GM18520 (cell line): ENCODE measurements around the gene HDC.
A peak's percentile ranks its signal among the peaks of the same experiment; 100 is the strongest.

ENCODE experiments used
- ATAC-seq: cut with Tn5 transposase; IDR thresholded peaks from one replicate; pipeline ENCODE4 v1.9.1; 2021; ENCODE audit not compliant: unreplicated experiment

Gene HDC

GRCh38 chr15:50265620-50266019, at the start of gene HDC:
Gene HDC, minus strand, starts transcription at chr15:50265726. Its CDS starts 103 bp downstream, at chr15:50265623.
- ATAC-seq: no peak

DNA sequence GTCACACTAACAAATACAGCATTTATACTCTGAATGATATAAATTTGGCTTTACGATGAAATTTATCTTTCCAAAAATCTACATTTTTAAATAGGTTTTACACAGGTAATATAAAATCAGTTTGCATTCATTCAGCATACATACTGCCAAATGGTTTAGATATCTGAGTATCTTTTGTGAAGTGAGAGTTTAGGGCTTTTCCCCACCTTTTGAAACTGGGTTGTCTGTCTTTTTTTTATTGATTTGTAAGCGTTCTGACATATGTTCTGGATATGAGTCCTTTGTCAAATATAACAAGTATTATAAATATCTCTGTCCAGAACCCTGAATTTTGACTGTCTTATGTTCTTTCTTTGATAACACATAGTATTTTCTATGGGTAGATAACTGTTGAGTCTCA, 47.1 kb upstream of the HDC start:
- ATAC-seq: no peak

- no peak for ATAC-seq
These were observed 42.3 kb upstream of the HDC start for GRCh38 chr15:50307799-50308198.

DNA sequence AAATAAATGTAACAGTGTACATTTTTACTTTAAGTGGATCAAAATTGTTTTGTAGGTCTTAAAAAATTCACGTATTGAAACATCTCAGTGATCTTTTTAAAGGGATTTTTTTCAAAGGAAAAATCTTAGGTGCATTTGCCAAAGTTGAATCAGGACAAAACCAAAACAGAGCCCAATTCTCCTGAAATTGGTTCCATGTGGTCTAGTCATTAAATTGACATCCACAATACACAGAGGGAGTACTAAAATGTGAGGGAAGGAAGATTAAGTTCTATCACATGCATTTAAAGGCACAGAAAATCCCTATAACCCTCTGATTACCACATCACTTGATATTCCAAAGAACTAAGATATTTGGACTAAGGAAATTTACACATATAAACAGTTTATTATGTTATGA, 39.3 kb upstream of the HDC start:
- ATAC-seq: no peak

- no peak for ATAC-seq
These were observed 37.1 kb upstream of the HDC start for GRCh38 chr15:50302581-50302980.

DNA sequence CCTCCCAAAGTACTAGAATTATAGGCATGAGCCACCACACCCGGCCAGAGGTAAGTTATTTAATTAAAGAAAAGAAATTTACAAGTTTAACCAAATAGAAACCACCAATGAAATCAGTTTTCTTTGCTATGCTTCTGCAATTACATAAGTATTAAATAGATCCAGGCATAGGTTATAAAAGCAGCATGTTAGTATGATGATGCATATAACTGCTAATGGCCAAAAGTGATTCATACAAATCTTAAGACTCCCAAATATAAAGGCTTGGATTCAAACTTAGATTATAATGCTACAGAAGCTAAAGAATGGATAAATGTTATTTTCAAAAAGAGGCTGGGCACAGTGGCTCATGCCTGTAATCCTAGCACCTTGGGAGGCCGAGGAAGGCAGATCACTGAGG, 32.8 kb upstream of the HDC start:
- ATAC-seq: no peak

GRCh38 chr15:50295966-50296365, 30.4 kb upstream of the HDC start:
- ATAC-seq: no peak

GRCh38 chr15:50289749-50290148, 24.2 kb upstream of the HDC start:
- no peak for ATAC-seq

- no peak for ATAC-seq
These were observed 22.0 kb upstream of the HDC start for GRCh38 chr15:50287324-50288116.

- no peak for ATAC-seq
These were observed 15.9 kb upstream of the HDC start for GRCh38 chr15:50281427-50281826.

GRCh38 chr15:50280271-50280670, 14.7 kb upstream of the HDC start:
- no peak for ATAC-seq

DNA sequence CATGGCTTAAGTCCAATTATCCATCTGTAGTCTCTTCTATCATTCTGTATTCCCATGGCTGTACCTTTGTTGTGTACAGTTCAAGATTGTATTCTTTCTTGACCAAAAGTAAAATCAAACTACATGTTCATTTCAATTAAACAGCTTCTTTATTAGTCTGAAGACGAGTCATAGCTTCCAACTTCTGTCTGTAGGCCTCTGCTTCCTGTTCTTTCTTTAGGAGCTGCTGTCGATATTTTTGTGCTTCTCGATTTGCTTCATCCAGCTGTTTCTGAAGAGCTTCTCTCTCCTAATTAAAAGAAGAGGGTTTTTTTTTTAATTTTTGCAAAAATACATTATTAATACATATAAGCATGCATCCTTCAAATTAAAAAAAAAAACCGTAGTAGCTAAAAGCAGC, 13.0 kb upstream of the HDC start:
- ATAC-seq: no peak

DNA sequence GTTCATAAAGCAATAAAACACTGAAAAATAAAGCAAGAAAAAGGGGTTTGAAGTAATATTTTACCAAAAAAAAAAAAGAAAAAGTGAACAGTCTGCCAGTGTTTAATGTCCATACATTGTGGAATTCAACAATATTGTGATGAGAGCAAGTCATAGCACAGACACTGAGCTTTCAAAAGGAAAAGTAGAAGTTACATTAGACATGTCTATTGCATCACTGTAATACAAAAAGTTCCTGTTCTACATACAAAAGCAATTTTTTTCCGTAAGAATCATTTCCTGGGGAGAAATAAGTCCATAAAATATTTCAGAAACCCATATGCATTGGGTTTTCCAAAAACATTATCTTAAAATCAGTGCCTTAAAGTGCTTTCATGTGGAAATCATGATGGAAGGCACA, 11.8 kb upstream of the HDC start:
- ATAC-seq: no peak

DNA sequence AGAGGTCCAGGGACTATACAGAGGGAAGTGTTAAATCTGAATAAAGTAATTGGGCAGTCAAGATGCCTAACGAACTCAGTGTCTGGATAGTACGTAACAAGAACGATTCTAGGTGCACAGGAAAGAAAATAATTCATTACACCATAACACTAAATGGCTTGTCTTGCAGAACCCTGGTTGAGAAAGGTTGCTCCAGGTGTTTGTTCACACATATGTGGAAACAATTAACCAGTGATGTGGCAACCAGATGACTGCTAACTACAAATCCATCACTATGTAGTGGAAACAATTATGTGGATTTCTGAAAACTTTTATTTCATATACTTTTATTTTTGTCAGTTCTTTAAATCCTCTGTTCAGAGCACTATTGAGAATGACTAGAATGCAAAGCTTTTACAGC, 10.4 kb upstream of the HDC start:
- no peak for ATAC-seq

GRCh38 chr15:50275091-50275490, 9.6 kb upstream of the HDC start:
- no peak for ATAC-seq

GRCh38 chr15:50267577-50267976, 2.1 kb upstream of the HDC start:
- no peak for ATAC-seq

DNA sequence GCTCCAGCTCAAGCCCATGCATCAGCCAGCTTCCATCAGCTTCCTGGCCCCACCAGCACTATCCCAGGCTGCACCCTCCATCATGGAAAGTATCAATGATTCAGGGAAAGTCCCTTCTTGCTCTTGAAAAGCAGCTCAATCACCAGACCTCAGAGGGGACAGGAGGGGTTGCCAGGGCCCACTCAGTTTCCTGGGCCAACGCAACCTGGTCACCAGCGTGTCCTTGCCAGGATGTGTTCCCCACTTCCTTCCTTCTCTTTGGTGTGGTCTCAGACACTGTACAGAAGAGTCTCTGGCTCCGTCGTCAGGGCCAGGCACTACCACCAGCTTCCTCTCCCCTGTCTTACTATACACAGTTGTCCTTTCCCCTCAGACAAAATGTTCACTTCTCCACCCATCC, 3.0 kb downstream of the HDC start:
- no peak for ATAC-seq

DNA sequence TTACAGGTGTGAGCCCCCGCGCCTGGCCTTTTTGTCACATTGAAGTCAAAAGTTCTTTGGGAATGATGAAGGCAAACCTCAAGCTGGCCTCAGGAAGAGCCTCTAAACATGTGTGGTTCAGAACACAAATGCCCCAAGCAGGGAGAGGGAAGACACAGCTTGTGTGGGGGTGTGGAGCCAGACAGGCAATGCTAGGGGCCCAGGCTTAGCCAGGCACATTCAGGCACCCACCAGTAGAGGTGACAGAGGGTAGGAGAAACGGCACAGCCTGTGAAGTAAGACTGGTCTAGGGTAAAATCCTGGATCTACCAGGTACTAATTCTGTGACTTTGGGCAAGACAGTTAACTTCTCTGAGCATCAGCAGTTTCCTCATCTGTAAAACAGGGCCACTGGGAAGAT, 3.5 kb downstream of the HDC start:
- ATAC-seq: no peak

DNA sequence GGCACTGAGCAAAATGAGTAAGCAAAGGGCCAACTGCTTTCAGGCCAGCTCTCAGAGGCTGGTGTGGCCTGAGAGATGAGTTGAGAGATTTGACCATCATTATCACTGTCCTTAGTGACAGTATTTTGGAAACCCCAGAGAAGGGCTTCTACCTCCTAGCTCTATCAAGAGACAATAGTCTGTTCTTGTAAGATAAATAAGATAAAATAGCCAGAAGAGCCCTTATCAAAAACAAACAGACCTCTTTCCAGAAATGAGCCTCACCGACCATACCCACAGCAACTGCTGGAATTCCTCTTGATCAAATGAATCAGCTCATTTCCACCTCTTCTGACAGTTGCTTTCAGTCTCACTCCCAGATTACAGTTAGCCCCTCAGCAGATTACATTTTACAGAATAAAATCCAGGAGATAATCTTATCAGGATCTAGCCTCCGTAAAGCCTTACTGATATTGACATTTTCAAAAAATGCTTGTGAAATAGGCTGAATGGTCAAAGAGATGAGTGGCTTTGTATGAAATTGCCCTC, 4.5 kb downstream of the HDC start:
- peak; percentile 56 for ATAC-seq

DNA sequence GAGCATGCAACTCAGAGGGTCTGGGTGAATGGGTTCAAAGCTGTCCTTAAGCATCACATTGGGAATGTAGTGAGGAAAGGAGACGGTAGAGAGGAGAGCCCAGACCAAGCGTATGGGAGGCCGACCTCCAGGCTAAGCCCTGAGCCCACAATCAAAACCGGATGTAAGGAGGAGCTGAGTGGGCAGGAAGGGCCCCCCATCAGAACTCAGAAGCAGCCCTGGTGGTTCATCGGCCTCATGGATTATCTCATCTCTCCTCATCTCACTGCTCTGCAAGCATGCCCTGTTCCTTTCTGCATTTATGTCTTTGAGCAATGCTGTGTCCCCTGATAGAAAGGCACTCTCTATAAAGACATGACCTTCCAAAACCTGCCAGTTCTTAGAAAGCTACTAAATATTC, 6.2 kb downstream of the HDC start:
- no peak for ATAC-seq

- no peak for ATAC-seq
These were observed 7.6 kb downstream of the HDC start for GRCh38 chr15:50257924-50258323.

DNA sequence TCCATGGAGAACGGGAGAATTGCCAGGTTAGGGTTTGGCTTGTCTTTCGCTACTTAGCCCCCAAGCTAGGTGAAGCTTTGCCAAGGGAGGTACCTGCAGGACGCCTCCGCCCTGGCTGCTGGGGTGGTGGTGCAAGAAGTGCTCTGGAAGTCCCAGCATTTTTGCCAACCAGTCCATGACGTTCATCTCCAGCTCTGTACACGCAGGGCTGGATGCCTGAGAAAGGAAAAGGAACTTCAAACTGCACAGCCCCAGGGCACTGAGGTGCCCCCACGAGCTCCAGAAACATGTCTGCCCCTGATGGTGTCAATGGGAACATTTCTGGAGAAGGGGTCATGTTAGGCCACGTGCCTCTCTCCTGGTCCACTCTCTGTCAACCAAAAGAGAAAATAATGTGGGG, 8.2 kb downstream of the HDC start:
- ATAC-seq: no peak
